Epithelial cell of prostate (primary cell): ENCODE measurements around the gene OR4A47.
"Not testable (repeated sequence)": the region's sequence is repeated elsewhere in the genome, so short reads cannot be mapped to it uniquely, and the experiment has no call there.

Experiments used
- DNase-seq: peaks from one replicate; pipeline ENCODE4 v3.0.0-alpha.2; 2011; ENCODE audit warnings: low read depth, low spot score
- H3K27ac ChIP-seq: fragments of 450-650 bp; 2 replicates; pipeline ENCODE4 v1.5.1; 2017; ENCODE audit warnings: mild to moderate bottlenecking

Gene OR4A47, protein sequence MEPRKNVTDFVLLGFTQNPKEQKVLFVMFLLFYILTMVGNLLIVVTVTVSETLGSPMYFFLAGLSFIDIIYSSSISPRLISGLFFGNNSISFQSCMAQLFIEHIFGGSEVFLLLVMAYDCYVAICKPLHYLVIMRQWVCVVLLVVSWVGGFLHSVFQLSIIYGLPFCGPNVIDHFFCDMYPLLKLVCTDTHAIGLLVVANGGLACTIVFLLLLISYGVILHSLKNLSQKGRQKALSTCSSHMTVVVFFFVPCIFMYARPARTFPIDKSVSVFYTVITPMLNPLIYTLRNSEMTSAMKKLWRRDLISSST

GRCh38 chr11:48488493-48488892 lies at the start of gene OR4A47:
Gene OR4A47, plus strand, starts transcription at chr11:48488793. Its CDS starts 0 bp downstream, at chr11:48488793.
- H3K27ac ChIP-seq, DNase-seq: not testable (repeated sequence)

DNA sequence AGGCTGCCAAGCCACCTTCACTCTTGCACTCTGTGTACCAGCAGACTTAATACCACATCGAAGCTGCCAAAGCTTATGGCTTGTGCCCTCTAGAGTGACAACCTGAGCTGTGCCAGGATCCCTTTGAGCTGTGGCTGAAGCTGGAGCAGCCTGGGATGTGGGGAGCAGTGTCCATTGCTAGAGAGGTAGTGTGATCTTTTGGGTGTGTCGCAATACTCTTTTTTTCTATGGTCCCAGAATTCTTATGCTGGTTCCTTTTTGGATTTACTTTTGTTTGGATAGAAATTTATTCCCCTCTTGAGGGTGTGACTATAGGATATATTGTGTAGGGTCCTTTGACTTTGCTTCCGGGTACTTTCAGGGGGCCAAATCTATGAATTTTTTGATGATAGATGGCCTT lies 32.7 kb upstream of the OR4A47 start:
- H3K27ac ChIP-seq, DNase-seq: not testable (repeated sequence)

- H3K27ac ChIP-seq, DNase-seq: not testable (repeated sequence)
Observed at GRCh38 chr11:48473966-48474365, 14.6 kb upstream of the OR4A47 start.

DNA sequence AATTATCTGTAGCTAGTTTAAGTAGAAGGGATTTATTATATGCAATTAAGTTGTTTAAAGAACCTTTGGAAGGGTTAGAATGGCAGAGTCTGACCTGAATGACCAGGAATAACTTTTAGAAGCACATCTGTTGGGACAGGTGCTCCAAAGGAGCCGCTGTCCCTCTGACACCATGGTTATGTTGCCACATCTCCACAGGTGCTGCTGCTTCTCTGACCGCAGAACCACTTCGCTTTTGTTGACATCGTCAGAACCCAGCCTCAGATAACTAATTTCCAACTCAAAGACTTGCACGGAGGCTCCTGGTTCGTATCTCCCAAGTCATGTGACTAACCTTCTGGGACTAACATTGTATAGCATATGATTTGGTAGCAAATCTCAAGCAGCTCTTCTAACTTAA lies 13.9 kb upstream of the OR4A47 start:
- H3K27ac ChIP-seq, DNase-seq: not testable (repeated sequence)

DNA sequence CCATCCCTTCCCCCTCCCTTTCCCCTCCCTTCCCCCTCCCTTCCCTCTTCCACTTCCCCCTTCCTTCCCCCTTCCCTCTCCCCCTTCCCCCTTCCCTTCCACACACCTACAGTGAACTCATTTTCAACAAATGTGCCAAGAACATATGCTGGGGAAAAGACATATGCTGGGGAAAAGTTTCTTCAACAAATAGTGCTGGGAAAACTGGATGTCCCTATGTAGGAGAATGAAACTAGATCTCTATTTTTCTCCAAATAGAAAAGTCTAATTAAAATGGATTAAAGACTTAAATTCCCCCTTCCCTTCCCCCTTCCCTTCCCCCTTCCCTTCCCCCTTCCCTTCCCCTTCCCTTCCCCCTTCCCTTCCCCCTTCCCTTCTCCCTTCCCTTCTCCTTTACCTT lies 17.6 kb downstream of the OR4A47 start:
- not testable (repeated sequence) for H3K27ac ChIP-seq, DNase-seq

DNA sequence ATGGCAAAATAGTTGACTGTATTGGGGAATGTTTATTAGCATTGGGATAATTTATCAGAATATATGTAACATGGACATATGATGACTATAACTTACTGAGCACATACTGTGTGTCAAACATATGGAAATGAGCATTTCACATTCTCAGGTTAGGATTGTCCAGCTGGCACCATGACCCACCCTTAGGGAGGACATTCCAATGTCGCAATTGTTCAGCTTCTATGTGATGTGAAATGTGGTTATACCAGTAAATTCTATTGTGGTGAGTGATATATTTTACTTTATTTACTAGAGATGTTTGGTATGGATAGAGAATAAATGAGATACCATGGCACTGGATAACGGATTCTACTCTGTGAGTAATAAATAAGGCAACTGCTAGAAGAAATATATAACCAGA lies 50.4 kb downstream of the OR4A47 start:
- no peak overlapping the region for H3K27ac ChIP-seq
- DNase-seq = no peak
